ENCODE results near the gene PEAK1. TPM values are rescaled to one million over a fixed set of nuclear protein-coding genes. Genes with fewer than 3 reads are reported as not detected.

PEAK1 gene
- total and polyA plus RNA-seq, 2 donors (not counting 1 experiment from before 2014, with no cell fraction given), result 61.0 to 91.8 TPM

DNA sequence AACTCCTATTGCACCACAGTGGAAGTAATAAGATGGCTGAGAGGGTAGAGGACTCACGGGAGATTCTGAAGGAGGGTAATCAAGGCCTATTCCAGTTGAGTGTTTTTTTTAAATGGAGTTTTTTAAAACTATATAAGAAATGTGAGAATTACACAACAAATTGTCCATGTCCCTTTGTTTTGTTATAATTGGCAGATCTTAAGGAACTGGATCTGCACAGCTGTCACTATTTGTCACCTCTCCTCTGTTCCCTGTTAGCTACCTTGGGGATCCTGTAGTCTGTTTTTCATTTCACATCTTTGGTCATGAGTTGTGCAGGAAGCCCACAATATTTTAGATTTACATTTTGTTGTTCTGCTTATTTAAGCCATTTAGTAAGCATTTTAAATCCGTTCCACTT lies 271.7 kb downstream of the PEAK1 start:
- Histone ChIP-seq H3K79me2 (ENCODE audit: control insufficient read depth, insufficient read depth, low read length) (no peaks in the 10 kb centered on the region), H3K4me3 (replicated peaks in 1 of 4; ENCODE audit: control extremely low read depth in 1 of 4, insufficient read depth in 1 of 4, low read depth in 3 of 4, low read length in 4 of 4) (no peak overlapping the region), H3K4me2 (ENCODE audit: extremely low read depth, insufficient read depth, low read length) (no peak overlapping the region), H3K9ac (ENCODE audit: insufficient read depth, low read length) (no peak overlapping the region), H3K27ac (ENCODE audit: insufficient read depth, low read length) (no peak overlapping the region), H4K20me1 (ENCODE audit: control insufficient read depth, extremely low read depth, insufficient read depth, low read length) (no peaks in the 10 kb centered on the region), H3K4me1 (ENCODE audit: control insufficient read depth, extremely low read depth, insufficient read depth, low read length) (peaks cover 25% of the 10 kb centered on the region), H3K27me3 (ENCODE audit: control insufficient read depth, insufficient read depth, low read length) (no peaks in the 10 kb centered on the region), H3K9me3 (ENCODE audit: control insufficient read depth, insufficient read depth, low read depth, low read length) (no peaks in the 10 kb centered on the region), H3K36me3 (ENCODE audit: control insufficient read depth, insufficient read depth, low read length) (no peaks in the 10 kb centered on the region), H2AFZ (ENCODE audit: low read length) (no peak overlapping the region)
- TF ChIP-seq, protein P1, sequence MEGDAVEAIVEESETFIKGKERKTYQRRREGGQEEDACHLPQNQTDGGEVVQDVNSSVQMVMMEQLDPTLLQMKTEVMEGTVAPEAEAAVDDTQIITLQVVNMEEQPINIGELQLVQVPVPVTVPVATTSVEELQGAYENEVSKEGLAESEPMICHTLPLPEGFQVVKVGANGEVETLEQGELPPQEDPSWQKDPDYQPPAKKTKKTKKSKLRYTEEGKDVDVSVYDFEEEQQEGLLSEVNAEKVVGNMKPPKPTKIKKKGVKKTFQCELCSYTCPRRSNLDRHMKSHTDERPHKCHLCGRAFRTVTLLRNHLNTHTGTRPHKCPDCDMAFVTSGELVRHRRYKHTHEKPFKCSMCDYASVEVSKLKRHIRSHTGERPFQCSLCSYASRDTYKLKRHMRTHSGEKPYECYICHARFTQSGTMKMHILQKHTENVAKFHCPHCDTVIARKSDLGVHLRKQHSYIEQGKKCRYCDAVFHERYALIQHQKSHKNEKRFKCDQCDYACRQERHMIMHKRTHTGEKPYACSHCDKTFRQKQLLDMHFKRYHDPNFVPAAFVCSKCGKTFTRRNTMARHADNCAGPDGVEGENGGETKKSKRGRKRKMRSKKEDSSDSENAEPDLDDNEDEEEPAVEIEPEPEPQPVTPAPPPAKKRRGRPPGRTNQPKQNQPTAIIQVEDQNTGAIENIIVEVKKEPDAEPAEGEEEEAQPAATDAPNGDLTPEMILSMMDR (conservative IDR thresholded peaks at IDR 0.05 in 1 of 2, IDR thresholded peaks at IDR 0.05 in 1 of 2; ENCODE audit: low read depth in 1 of 2, low read length in 2 of 2), result no peak
- TF ChIP-seq EZH2 (IDR thresholded peaks at IDR 0.05; ENCODE audit: low read length, missing control alignments), result no peak
- no peak for DNase-seq (ENCODE audit: low read depth in 2 of 2)

DNA sequence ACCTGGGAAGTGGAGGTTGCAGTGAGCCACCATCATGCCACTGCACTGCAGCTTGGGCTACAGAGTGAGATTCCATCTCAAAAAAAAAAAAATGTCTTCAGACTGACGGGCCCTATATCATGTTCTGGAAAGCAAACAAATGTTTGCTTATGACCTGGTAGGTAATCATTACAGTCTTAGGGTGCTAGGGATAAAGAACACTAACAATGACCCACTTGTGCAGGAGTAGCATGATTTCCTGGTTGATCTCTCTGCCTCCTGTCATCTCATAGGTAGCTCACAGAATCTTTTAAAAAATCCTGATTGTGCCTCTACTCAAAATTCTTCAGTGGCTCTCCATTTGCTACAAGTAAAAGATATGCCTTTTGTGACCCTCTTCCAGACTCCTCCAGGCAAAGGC lies 274.5 kb downstream of the PEAK1 start:
- Histone ChIP-seq H4K20me1 (ENCODE audit: control insufficient read depth, extremely low read depth, insufficient read depth, low read length) (no peaks in the 10 kb centered on the region), H3K9ac (ENCODE audit: insufficient read depth, low read length) (no peak overlapping the region), H3K79me2 (ENCODE audit: control insufficient read depth, insufficient read depth, low read length) (no peaks in the 10 kb centered on the region), H3K4me2 (ENCODE audit: extremely low read depth, insufficient read depth, low read length) (no peak overlapping the region), H3K27ac (ENCODE audit: insufficient read depth, low read length) (peak overlapping the region; percentile 95), H3K27me3 (ENCODE audit: control insufficient read depth, insufficient read depth, low read length) (no peaks in the 10 kb centered on the region), H3K9me3 (ENCODE audit: control insufficient read depth, insufficient read depth, low read depth, low read length) (no peaks in the 10 kb centered on the region), H3K4me1 (ENCODE audit: control insufficient read depth, extremely low read depth, insufficient read depth, low read length) (peaks cover 30% of the 10 kb centered on the region), H3K36me3 (ENCODE audit: control insufficient read depth, insufficient read depth, low read length) (no peaks in the 10 kb centered on the region), H3K4me3 (replicated peaks in 1 of 4; ENCODE audit: control extremely low read depth in 1 of 4, insufficient read depth in 1 of 4, low read depth in 3 of 4, low read length in 4 of 4) (no peak overlapping the region), H2AFZ (ENCODE audit: low read length) (no peak overlapping the region)
- TF ChIP-seq, protein P1 (conservative IDR thresholded peaks at IDR 0.05 in 1 of 2, IDR thresholded peaks at IDR 0.05 in 1 of 2; ENCODE audit: low read depth in 1 of 2, low read length in 2 of 2), result no peak
- TF ChIP-seq EZH2 (IDR thresholded peaks at IDR 0.05; ENCODE audit: low read length, missing control alignments), result no peak
- DNase-seq (ENCODE audit: low read depth in 2 of 2), result no peak

DNA sequence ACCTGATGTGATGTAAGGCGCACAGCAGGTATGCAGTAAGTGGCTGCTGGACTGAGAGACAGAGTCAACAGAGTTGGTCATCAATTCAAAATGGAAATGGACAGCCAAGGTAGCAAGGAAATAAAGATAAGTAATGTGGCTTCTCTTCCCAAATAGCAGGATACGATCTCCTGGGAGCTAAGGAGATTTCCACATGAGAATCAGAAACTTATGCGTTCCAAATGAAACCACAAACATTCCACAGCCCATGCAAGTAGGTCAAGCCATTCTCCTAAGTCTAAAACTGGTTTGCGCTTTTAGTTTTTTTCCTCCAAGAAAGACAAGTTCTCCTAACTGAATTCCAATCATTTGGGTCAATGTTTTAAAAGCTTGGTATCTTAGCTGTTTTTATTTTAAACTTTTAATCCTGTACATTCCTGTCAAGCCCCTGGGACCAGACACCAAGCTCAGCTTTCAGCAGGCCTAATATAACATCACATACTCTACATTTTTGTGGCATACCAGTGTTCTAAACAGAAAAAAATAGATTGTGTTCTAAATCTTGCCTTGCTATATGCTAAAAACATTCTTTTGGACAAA lies 275.3 kb downstream of the PEAK1 start:
- TF ChIP-seq, protein P1 (conservative IDR thresholded peaks at IDR 0.05 in 1 of 2, IDR thresholded peaks at IDR 0.05 in 1 of 2; ENCODE audit: low read depth in 1 of 2, low read length in 2 of 2), result no peak
- Histone ChIP-seq H4K20me1 (ENCODE audit: control insufficient read depth, extremely low read depth, insufficient read depth, low read length) (no peaks in the 10 kb centered on the region), H3K36me3 (ENCODE audit: control insufficient read depth, insufficient read depth, low read length) (no peaks in the 10 kb centered on the region), H2AFZ (ENCODE audit: low read length) (no peak overlapping the region), H3K4me1 (ENCODE audit: control insufficient read depth, extremely low read depth, insufficient read depth, low read length) (peaks cover 30% of the 10 kb centered on the region), H3K4me2 (ENCODE audit: extremely low read depth, insufficient read depth, low read length) (peak overlapping the region; percentile 95), H3K9me3 (ENCODE audit: control insufficient read depth, insufficient read depth, low read depth, low read length) (no peaks in the 10 kb centered on the region), H3K27ac (ENCODE audit: insufficient read depth, low read length) (peak overlapping the region; percentile 95), H3K79me2 (ENCODE audit: control insufficient read depth, insufficient read depth, low read length) (no peaks in the 10 kb centered on the region), H3K27me3 (ENCODE audit: control insufficient read depth, insufficient read depth, low read length) (no peaks in the 10 kb centered on the region), H3K4me3 (replicated peaks in 1 of 4; ENCODE audit: control extremely low read depth in 1 of 4, insufficient read depth in 1 of 4, low read depth in 3 of 4, low read length in 4 of 4) (peak overlapping the region in 2 of 4 experiments; percentile 10 to 13), H3K9ac (ENCODE audit: insufficient read depth, low read length) (peak overlapping the region; percentile 36)
- DNase-seq (ENCODE audit: low read depth in 2 of 2), result peak; percentile 93 to 98

Data from fibroblast of lung (primary cell).